GM23338 (cell line): ENCODE data around the gene ADAMTSL2. TPM values are rescaled to one million over a fixed set of nuclear protein-coding genes. Genes with fewer than 3 reads are reported as not detected.

Source experiments
- ATAC-seq: fragments of 200-7000 bp; cut with Tn5 transposase; 3 replicates; pipeline ENCODE4 v1.9.1; 2020
- DNase-seq: peaks from one replicate; pipeline ENCODE4 v3.0.0-alpha.2; 2015; ENCODE audit warnings: low spot score
- H2AFZ ChIP-seq: fragments of 200-600 bp; sonication (generic); 2 replicates; pipeline ENCODE4 v1.8.0; 2016; ENCODE audit warnings: antibody characterized with exemption, mild to moderate bottlenecking, moderate library complexity
- H3F3A ChIP-seq: fragments of 200-600 bp; sonication (generic); replicated peaks from 2 replicates; pipeline ENCODE4 v1.8.0; 2017; ENCODE audit warnings: antibody characterized with exemption, mixed run types, low read depth
- H3K27ac ChIP-seq: fragments of 200-600 bp; sonication (generic); 2 replicates; pipeline ENCODE4 v1.6.1; 2016; ENCODE audit warnings: low read depth
- H3K27me3 ChIP-seq: fragments of 200-600 bp; sonication (generic); 2 replicates; pipeline ENCODE4 v1.8.0; 2016; ENCODE audit warnings: mild to moderate bottlenecking, mixed run types, moderate library complexity; ENCODE audit not compliant: insufficient read depth
- H3K36me3 ChIP-seq: fragments of 200-600 bp; sonication (generic); 2 replicates; pipeline ENCODE4 v1.8.0; 2016; ENCODE audit warnings: mild to moderate bottlenecking; ENCODE audit not compliant: insufficient read depth
- H3K4me1 ChIP-seq: fragments of 200-600 bp; sonication (generic); 2 replicates; pipeline ENCODE4 v1.8.0; 2016; ENCODE audit warnings: mild to moderate bottlenecking, moderate library complexity; ENCODE audit not compliant: insufficient read depth
- H3K4me2 ChIP-seq: fragments of 200-600 bp; sonication (generic); 2 replicates; pipeline ENCODE4 v1.7.1; 2017; ENCODE audit warnings: mixed run types
- H3K4me3 ChIP-seq: fragments of 200-600 bp; sonication (generic); 2 replicates; pipeline ENCODE4 v1.6.1; 2016; ENCODE audit warnings: mixed run types
- H3K79me2 ChIP-seq: fragments of 200-600 bp; sonication (generic); replicated peaks from 2 replicates; pipeline ENCODE4 v1.8.0; 2017; ENCODE audit warnings: mild to moderate bottlenecking; ENCODE audit not compliant: insufficient read depth
- H3K9me2 ChIP-seq: fragments of 200-600 bp; sonication (generic); 2 replicates; pipeline ENCODE4 v1.8.0; 2017; ENCODE audit not compliant: insufficient read depth
- H4K20me1 ChIP-seq: fragments of 200-600 bp; sonication (generic); replicated peaks from 2 replicates; pipeline ENCODE4 v1.8.0; 2017; ENCODE audit warnings: mild to moderate bottlenecking; ENCODE audit not compliant: insufficient read depth
- H3K27ac Mint-ChIP-seq: 2 replicates; pipeline ENCODE4 v1.8.0; 2020; ENCODE audit warnings: inconsistent platforms, mild to moderate bottlenecking, moderate library complexity, mixed read lengths
- H3K27me3 Mint-ChIP-seq: 3 replicates; pipeline ENCODE4 v1.8.0; 2022; ENCODE audit warnings: low read depth, mild to moderate bottlenecking, moderate library complexity, mixed read lengths, inconsistent platforms; ENCODE audit not compliant: insufficient read depth, poor library complexity
- H3K36me3 Mint-ChIP-seq: 3 replicates; pipeline ENCODE4 v1.8.0; 2021; ENCODE audit warnings: low read depth, mild to moderate bottlenecking, inconsistent platforms, moderate library complexity, mixed read lengths
- H3K4me1 Mint-ChIP-seq: 3 replicates; pipeline ENCODE4 v1.8.0; 2020; ENCODE audit warnings: mild to moderate bottlenecking, inconsistent platforms, mixed read lengths
- H3K4me3 Mint-ChIP-seq: 3 replicates; pipeline ENCODE4 v1.8.0; 2021; ENCODE audit warnings: moderate library complexity, mild to moderate bottlenecking, inconsistent platforms, mixed read lengths
- H3K9me3 Mint-ChIP-seq: 3 replicates; pipeline ENCODE4 v1.8.0; 2020; ENCODE audit warnings: moderate library complexity, mild to moderate bottlenecking, inconsistent platforms, mixed read lengths
- CREB1 ChIP-seq: fragments of 250-450 bp; sonication (Bioruptor Pico); IDR thresholded peaks from 2 replicates; pipeline ENCODE4 v1.5.0; 2020; ENCODE audit warnings: low read depth, mild to moderate bottlenecking, moderate library complexity
- CTCF ChIP-seq, 2 experiments: fragments of 200-600 bp in 1 of 2; sonication (generic) in 1 of 2; conservative IDR thresholded peaks; 2 replicates each; pipeline versions ENCODE4 v1.5.1 to v1.6.1; 2016 to 2017; ENCODE audit warnings: antibody characterized with exemption in 2 of 2, low read depth in 2 of 2, mild to moderate bottlenecking in 2 of 2, moderate library complexity in 1 of 2
- ETS1 ChIP-seq: IDR thresholded peaks from 2 replicates; pipeline ENCODE4 v1.6.1; 2016; ENCODE audit warnings: antibody characterized with exemption
- EZH2 ChIP-seq: fragments of 200-600 bp; sonication (generic); IDR thresholded peaks from one replicate; pipeline ENCODE4 v1.8.0; 2017; ENCODE audit warnings: antibody characterized with exemption, mild to moderate bottlenecking, low read depth; ENCODE audit not compliant: unreplicated experiment
- EZH2phosphoT487 ChIP-seq: fragments of 200-600 bp; sonication (generic); IDR thresholded peaks from one replicate; pipeline ENCODE4 v1.8.1; 2018; ENCODE audit warnings: antibody characterized with exemption; ENCODE audit not compliant: unreplicated experiment
- JUNB ChIP-seq: IDR thresholded peaks from one replicate; pipeline ENCODE4 v1.6.1; 2016; ENCODE audit warnings: antibody characterized with exemption; ENCODE audit not compliant: unreplicated experiment
- NANOG ChIP-seq: IDR thresholded peaks from 2 replicates; pipeline ENCODE4 v1.6.1; 2016; ENCODE audit warnings: antibody characterized with exemption, borderline replicate concordance
- POLR2AphosphoS5 ChIP-seq: IDR thresholded peaks from 2 replicates; pipeline ENCODE4 v1.6.1; 2016; ENCODE audit warnings: antibody characterized with exemption, low read depth
- STAT1 ChIP-seq: IDR thresholded peaks from one replicate; pipeline ENCODE4 v1.6.1; 2016; ENCODE audit warnings: antibody characterized with exemption; ENCODE audit not compliant: unreplicated experiment
- ZNF114 ChIP-seq: fragments of 250-450 bp; sonication (Bioruptor Pico); IDR thresholded peaks from 2 replicates; pipeline ENCODE4 v1.5.0; 2020; ENCODE audit warnings: mild to moderate bottlenecking, moderate library complexity
- ZNF331 ChIP-seq: fragments of 250-450 bp; sonication (Bioruptor Pico); IDR thresholded peaks from 2 replicates; pipeline ENCODE4 v1.5.0; 2020; ENCODE audit warnings: low read depth, mild to moderate bottlenecking, moderate library complexity
- ZNF462 ChIP-seq: fragments of 250-450 bp; sonication (Bioruptor Pico); IDR thresholded peaks from 2 replicates; pipeline ENCODE4 v1.5.0; 2020; ENCODE audit warnings: mild to moderate bottlenecking, moderate library complexity
- polyA plus RNA-seq: library from polyadenylated mRNA; unstranded; fragments of >200 nt; fragmentation: Nextera tagmentation; extraction: Ambion mirVana; gene quantifications from 2 replicates; pipeline ENCODE4 v1.2.1, GENCODE V29; 2016
- total RNA-seq: library from RNA; depleted of rRNA; stranded (reverse); fragments of >200 nt; shearing (Covaris generic); gene quantifications from 2 replicates; pipeline ENCODE4 v1.2.3, GENCODE V29; 2014
- TF ChIP-seq, protein P1 (sequence below): IDR thresholded peaks from one replicate; pipeline ENCODE4 v1.6.1; 2018; ENCODE audit warnings: antibody characterized with exemption; ENCODE audit not compliant: unreplicated experiment

Gene ADAMTSL2
- total and polyA plus RNA-seq, 2 experiments from 2014 or later = 0.15 to 0.66 TPM

DNA sequence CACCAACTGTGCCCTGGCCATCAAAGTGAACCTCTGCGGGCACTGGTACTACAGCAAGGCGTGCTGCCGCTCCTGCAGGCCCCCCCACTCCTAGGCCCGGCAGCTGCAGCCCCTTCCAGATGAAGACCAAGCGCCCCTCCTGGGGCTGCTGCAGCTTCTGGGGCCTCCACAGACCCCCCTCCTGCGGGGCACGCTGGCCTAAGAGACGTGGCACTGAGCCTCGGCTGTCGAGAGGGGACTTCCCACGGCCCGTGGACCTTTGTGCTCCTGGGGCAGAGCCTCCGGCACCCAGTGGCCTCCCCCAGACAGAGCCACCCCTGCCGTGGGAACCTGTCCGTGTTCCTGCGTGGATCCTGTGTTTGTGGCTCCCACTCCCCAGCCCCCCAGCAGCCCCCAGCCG, 40.3 kb downstream of the ADAMTSL2 start:
- Mint-ChIP-seq H3K27ac (no peak overlapping the region), H3K4me3 (no peak overlapping the region), H3K4me1 (peaks cover 21% of the 10 kb centered on the region), H3K36me3 (no peaks in the 10 kb centered on the region), H3K9me3 (no peaks in the 10 kb centered on the region), H3K27me3 (peaks cover 17% of the 10 kb centered on the region)
- H3K9me2 ChIP-seq = no peaks in the 10 kb centered on the region
- ATAC-seq = no peak
- H3K4me1 ChIP-seq = no peaks in the 10 kb centered on the region
- H3K79me2 ChIP-seq = no peaks in the 10 kb centered on the region
- DNase-seq = no peak
- H4K20me1 ChIP-seq = no peaks in the 10 kb centered on the region
- no peaks in the 10 kb centered on the region for H3K36me3 ChIP-seq
- H3K4me2 ChIP-seq = no peak overlapping the region
- H3K27me3 ChIP-seq = no peaks in the 10 kb centered on the region
- no peak overlapping the region for H3K4me3 ChIP-seq
- TF ChIP-seq POLR2AphosphoS5 (no peak), EZH2 (no peak), NANOG (no peak), ZNF462 (CRISPR knock-in tag) (no peak), CTCF (conservative IDR thresholded peaks at IDR 0.05; ENCODE audit: low read depth in 2 of 2) (no peak), STAT1 (no peak), ZNF114 (no peak), JUNB (no peak), ETS1 (no peak), ZNF331 (CRISPR knock-in tag) (no peak), CREB1 (CRISPR knock-in tag) (no peak), EZH2phosphoT487 (no peak)
- TF ChIP-seq, protein P1, sequence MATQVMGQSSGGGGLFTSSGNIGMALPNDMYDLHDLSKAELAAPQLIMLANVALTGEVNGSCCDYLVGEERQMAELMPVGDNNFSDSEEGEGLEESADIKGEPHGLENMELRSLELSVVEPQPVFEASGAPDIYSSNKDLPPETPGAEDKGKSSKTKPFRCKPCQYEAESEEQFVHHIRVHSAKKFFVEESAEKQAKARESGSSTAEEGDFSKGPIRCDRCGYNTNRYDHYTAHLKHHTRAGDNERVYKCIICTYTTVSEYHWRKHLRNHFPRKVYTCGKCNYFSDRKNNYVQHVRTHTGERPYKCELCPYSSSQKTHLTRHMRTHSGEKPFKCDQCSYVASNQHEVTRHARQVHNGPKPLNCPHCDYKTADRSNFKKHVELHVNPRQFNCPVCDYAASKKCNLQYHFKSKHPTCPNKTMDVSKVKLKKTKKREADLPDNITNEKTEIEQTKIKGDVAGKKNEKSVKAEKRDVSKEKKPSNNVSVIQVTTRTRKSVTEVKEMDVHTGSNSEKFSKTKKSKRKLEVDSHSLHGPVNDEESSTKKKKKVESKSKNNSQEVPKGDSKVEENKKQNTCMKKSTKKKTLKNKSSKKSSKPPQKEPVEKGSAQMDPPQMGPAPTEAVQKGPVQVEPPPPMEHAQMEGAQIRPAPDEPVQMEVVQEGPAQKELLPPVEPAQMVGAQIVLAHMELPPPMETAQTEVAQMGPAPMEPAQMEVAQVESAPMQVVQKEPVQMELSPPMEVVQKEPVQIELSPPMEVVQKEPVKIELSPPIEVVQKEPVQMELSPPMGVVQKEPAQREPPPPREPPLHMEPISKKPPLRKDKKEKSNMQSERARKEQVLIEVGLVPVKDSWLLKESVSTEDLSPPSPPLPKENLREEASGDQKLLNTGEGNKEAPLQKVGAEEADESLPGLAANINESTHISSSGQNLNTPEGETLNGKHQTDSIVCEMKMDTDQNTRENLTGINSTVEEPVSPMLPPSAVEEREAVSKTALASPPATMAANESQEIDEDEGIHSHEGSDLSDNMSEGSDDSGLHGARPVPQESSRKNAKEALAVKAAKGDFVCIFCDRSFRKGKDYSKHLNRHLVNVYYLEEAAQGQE = no peak
- no peaks in the 10 kb centered on the region for H3F3A ChIP-seq
- no peak overlapping the region for H3K27ac ChIP-seq
- H2AFZ ChIP-seq = no peak overlapping the region
